Endothelial cell of umbilical vein (primary cell): ENCODE data around the gene SLC7A4. TPM values are rescaled to one million over a fixed set of nuclear protein-coding genes. Genes with fewer than 3 reads are reported as not detected.

Experiments
- Bru-seq: library from RNA; stranded (reverse); fragments of 400-500 nt; gene quantifications from one replicate; lab custom pipeline; 2021; lab: Mats Ljungman, UMichigan
- BruChase-seq, 2 experiments: library from RNA; stranded (reverse); fragments of 400-500 nt; gene quantifications; one replicate each; lab custom pipeline; 2021; lab: Mats Ljungman, UMichigan
- BruUV-seq: library from RNA; stranded (reverse); fragments of 400-500 nt; replicated peaks from 2 replicates; lab custom pipeline; 2021; lab: Mats Ljungman, UMichigan
- CTCF ChIA-PET: fragments of 300-600, 350-600 bp; sonication (Branson Sonifier 250); formaldehyde crosslinking; loops from one replicate; lab custom pipeline; 2021; ENCODE audit warnings: antibody characterized with exemption, inconsistent platforms; lab: Charles Lee
- POLR2A ChIA-PET: fragments of 300-600, 350-600 bp; sonication (Branson Sonifier 250); formaldehyde crosslinking; loops from one replicate; lab custom pipeline; 2021; ENCODE audit warnings: antibody characterized with exemption, inconsistent platforms; lab: Charles Lee
- DNase-seq: peaks from one replicate; pipeline ENCODE4 v3.0.0-alpha.2; 2011; ENCODE audit warnings: low read depth, low spot score
- FAIRE-seq: peaks from 2 replicates; lab custom pipeline; 2011; peaks lifted over from hg19 to GRCh38; lab: Jason Lieb, UNC
- H2AFZ ChIP-seq: 2 replicates; pipeline ENCODE4 v1.6.0; 2012; ENCODE audit warnings: low read depth, low read length, control low read depth, inconsistent platforms
- H3K27ac ChIP-seq: 2 replicates; pipeline ENCODE4 v1.5.1; 2011; ENCODE audit warnings: low read depth, mild to moderate bottlenecking, control low read depth, low read length, moderate library complexity; ENCODE audit not compliant: insufficient read depth
- H3K27me3 ChIP-seq, 2 experiments: 2 replicates each; pipeline versions ENCODE4 v1.6.0 to v1.6.1; 2011; ENCODE audit warnings: low read length in 2 of 2, mixed read lengths in 1 of 2; ENCODE audit not compliant: control insufficient read depth in 2 of 2, insufficient read depth in 2 of 2
- H3K36me3 ChIP-seq, 2 experiments: 2 replicates in 1 of 2; 3 replicates in 1 of 2; pipeline ENCODE4 v1.5.1; 2011; ENCODE audit warnings: low read length in 2 of 2, mild to moderate bottlenecking in 1 of 2, moderate library complexity in 1 of 2; ENCODE audit not compliant: control insufficient read depth in 2 of 2, insufficient read depth in 2 of 2; ENCODE audit errors: extremely low read depth in 1 of 2
- H3K4me1 ChIP-seq: 3 replicates; pipeline ENCODE4 v1.5.1; 2011; ENCODE audit warnings: mild to moderate bottlenecking, low read length; ENCODE audit not compliant: control insufficient read depth, insufficient read depth; ENCODE audit errors: extremely low read depth
- H3K4me2 ChIP-seq: 2 replicates; pipeline ENCODE4 v1.6.1; 2011; ENCODE audit warnings: low read length, control low read depth, mixed read lengths; ENCODE audit not compliant: insufficient read depth
- H3K4me3 ChIP-seq, 3 experiments: fragments of 200-600 bp in 1 of 3; sonication (generic), shearing (Covaris generic) in 1 of 3; replicated peaks in 1 of 3; 2 replicates each; pipeline ENCODE4 v1.5.1; 2011 to 2016; ENCODE audit warnings: control low read depth in 3 of 3, low read length in 3 of 3, mild to moderate bottlenecking in 2 of 3, inconsistent platforms in 1 of 3, low read depth in 1 of 3, moderate library complexity in 1 of 3; ENCODE audit not compliant: insufficient read depth in 1 of 3
- H3K79me2 ChIP-seq: 2 replicates; pipeline ENCODE4 v1.6.0; 2012; ENCODE audit warnings: low read length, inconsistent platforms; ENCODE audit not compliant: control insufficient read depth, insufficient read depth
- H3K9ac ChIP-seq: replicated peaks from 2 replicates; pipeline ENCODE3; 2011; ENCODE audit warnings: low read length, control low read depth; ENCODE audit not compliant: insufficient read depth; ENCODE audit errors: extremely low read depth
- H3K9me1 ChIP-seq: replicated peaks from 3 replicates; pipeline ENCODE4 v1.6.0; 2011; ENCODE audit warnings: mild to moderate bottlenecking, low read length; ENCODE audit not compliant: control insufficient read depth, insufficient read depth; ENCODE audit errors: extremely low read depth
- H3K9me3 ChIP-seq: replicated peaks from 2 replicates; pipeline ENCODE4 v1.5.1; 2012; ENCODE audit warnings: low read length, inconsistent platforms; ENCODE audit not compliant: control insufficient read depth, insufficient read depth
- H4K20me1 ChIP-seq: replicated peaks from 2 replicates; pipeline ENCODE3; 2011; ENCODE audit warnings: mild to moderate bottlenecking, low read length; ENCODE audit not compliant: control insufficient read depth, insufficient read depth; ENCODE audit errors: extremely low read depth
- EZH2 ChIP-seq: IDR thresholded peaks from 2 replicates; pipeline ENCODE4 v1.6.1; 2012; ENCODE audit warnings: borderline replicate concordance, low read depth, mild to moderate bottlenecking, moderate library complexity, low read length, inconsistent platforms; ENCODE audit not compliant: severe bottlenecking
- POLR2A ChIP-seq: IDR thresholded peaks from 2 replicates; pipeline ENCODE4 v1.6.1; 2012; ENCODE audit warnings: low read depth, mild to moderate bottlenecking, control low read depth, low read length
- dilution Hi-C: fragments of 300-500 bp; cut with MboI; formaldehyde crosslinking; loops from one replicate; pipeline ENCODE4 v1.15.0; 2019; ENCODE audit warnings: low sequenced_read_pairs; ENCODE audit not compliant: extremely low pct_ligation_motif_present
- intact Hi-C: fragments of 100-400 bp; cut with micrococcal nuclease; formaldehyde crosslinking; loops from one replicate; pipeline ENCODE4 v1.10.0; 2022
- long read RNA-seq: library from polyadenylated mRNA; stranded (forward); transcript quantifications from one replicate; pipeline ENCODE4 v2.0.0, GENCODE V29; 2021
- polyA minus RNA-seq, 3 experiments: library from RNA; depleted of rRNA, polyadenylated mRNA; stranded (reverse); fragments of >200 nt; gene quantifications; 1 replicate in 1 of 3; 2 replicates in 2 of 3; pipeline ENCODE4 v1.2.3, GENCODE V29; 2011
- polyA plus RNA-seq, 4 experiments: library from polyadenylated mRNA; depleted of rRNA in 3 of 4; stranded (reverse) in 3 of 4; unstranded in 1 of 4; fragments of >200 nt; gene quantifications; 2 replicates each; pipeline versions ENCODE4 v1.2.1 to v1.2.3, GENCODE V29; 2011 to 2012; ENCODE audit warnings: missing spikeins in 1 of 4
- total RNA-seq: library from RNA; stranded (reverse); gene quantifications from 2 replicates; pipeline ENCODE4 v1.2.3, GENCODE V29; 2021

The SLC7A4 gene, protein sequence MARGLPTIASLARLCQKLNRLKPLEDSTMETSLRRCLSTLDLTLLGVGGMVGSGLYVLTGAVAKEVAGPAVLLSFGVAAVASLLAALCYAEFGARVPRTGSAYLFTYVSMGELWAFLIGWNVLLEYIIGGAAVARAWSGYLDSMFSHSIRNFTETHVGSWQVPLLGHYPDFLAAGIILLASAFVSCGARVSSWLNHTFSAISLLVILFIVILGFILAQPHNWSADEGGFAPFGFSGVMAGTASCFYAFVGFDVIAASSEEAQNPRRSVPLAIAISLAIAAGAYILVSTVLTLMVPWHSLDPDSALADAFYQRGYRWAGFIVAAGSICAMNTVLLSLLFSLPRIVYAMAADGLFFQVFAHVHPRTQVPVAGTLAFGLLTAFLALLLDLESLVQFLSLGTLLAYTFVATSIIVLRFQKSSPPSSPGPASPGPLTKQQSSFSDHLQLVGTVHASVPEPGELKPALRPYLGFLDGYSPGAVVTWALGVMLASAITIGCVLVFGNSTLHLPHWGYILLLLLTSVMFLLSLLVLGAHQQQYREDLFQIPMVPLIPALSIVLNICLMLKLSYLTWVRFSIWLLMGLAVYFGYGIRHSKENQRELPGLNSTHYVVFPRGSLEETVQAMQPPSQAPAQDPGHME
- not detected in 2 replicates for total RNA-seq
- polyA plus RNA-seq = not detected in 2 replicates
- polyA plus RNA-seq (2011; cell fraction: cytosol; rRNA removed) = not detected in 2 replicates
- not detected in 2 replicates for polyA plus RNA-seq (2011; cell fraction: nucleus; rRNA removed)
- not detected in 2 replicates for polyA plus RNA-seq (2012)
- polyA minus RNA-seq = not detected in 2 replicates
- not detected for polyA minus RNA-seq (2011; cell fraction: cytosol; rRNA and poly(A)+ RNA removed)
- not detected in 2 replicates for polyA minus RNA-seq (2011; cell fraction: nucleus; rRNA and poly(A)+ RNA removed)
- not detected for Bru-seq, nascent RNA
- BruChase-seq, experiment 1, labeled RNA remaining after a 6-hour chase = not detected
- BruChase-seq, experiment 2, labeled RNA remaining after a 2-hour chase = not detected
- long read RNA-seq = 0 reads

DNA sequence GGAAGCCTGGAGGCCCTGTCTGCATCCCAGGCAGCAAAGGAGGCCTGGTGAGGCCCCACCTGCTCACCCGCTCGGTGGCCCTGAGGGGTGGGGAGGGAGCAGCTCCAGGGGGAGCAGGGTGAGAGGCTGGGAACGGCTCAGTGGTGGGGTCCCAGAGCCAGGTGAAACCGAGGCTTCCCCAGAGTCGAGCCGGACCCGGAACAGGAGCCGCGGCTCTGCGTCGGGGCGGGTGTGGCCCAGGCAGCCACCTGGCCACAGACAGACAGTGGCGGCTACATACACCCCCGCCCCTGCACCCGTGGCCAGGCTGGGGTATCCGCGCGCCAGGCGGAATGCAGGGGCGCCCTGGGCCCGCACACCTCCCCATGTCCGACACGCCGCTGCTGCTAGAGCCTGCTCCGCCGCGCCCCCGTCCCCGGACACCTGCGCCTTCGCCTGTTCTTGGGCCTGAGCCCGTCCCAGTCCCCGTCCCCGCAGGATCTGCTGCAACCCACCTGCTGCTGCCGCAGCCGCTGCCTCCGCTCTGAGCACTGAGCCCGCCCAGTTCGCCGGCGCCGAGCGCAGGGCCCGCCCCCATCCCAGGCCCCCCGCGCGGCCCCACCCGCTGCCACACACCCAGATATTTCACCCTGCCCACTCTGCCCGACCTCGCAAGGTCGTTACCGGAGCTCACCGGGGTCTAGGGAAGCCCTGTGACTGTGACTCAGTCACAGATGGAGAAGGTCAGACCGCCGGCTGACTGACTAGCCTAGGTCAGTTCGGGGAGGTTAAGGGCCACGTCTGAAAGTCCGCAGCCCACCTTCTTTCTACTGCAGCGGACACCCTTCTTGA is at the start of gene SLC7A4:
Gene SLC7A4, minus strand, starts transcription at position 525 of the 831 bp plus-strand sequence. CDS start 749 bp downstream, outside the sequence.
- H3K4me3 ChIP-seq = no peak within 1 kb of the TSS
- DNase-seq = no peak
- CTCF ChIA-PET = no interaction called here
- H3K4me1 ChIP-seq = no peaks in the 10 kb centered on the region
- no peaks in the 10 kb centered on the region for H3K9me1 ChIP-seq
- H3K9me3 ChIP-seq = no peaks in the 10 kb centered on the region
- intact Hi-C loops (no loop called here), dilution Hi-C loops (no loop called here)
- no peak for FAIRE-seq
- no peaks in the 10 kb centered on the region for H4K20me1 ChIP-seq
- H3K27ac ChIP-seq = no peak within 1 kb of the TSS
- H3K4me2 ChIP-seq = no peak within 1 kb of the TSS
- H3K36me3 ChIP-seq = no peaks in the 10 kb centered on the region
- no peak within 1 kb of the TSS for H2AFZ ChIP-seq
- TF ChIP-seq EZH2 (peak; percentile 84), POLR2A (no peak)
- no TSS peak for BruUV-seq
- H3K9ac ChIP-seq = no peak within 1 kb of the TSS
- peaks cover 26 to 27% of the 10 kb centered on the region in 2 experiments for H3K27me3 ChIP-seq
- POLR2A ChIA-PET = no interaction called here
- no peaks in the 10 kb centered on the region for H3K79me2 ChIP-seq
